ENCODE measurements around the gene SYPL1. TPM values are rescaled to one million over a fixed set of nuclear protein-coding genes. Genes with fewer than 3 reads are reported as not detected.

Gene SYPL1
- total RNA-seq, 1 experiment from 2014 or later, result 39.2 TPM

DNA sequence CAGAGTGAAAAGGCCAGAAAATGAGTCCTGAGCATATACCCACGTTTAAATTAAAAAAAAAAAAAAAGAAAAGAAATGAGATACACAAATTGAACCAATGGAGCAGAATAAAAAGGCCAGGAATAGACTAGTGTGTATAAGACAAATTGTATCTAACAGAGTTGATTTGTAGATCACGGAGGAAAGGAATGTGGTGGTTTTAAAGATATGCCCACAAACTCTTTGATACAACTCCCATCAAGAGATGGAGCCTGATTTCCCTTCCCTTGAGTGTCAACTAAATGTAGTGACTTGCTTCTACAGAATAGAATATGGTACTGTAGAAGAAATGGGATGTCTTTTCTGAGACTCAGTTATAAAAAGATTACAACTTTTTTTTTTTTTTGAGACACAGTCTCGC, 10.4 kb downstream of the SYPL1 start:
- H3K18ac ChIP-seq (ENCODE audit: insufficient read length, low read depth, low read length), result no peak overlapping the region
- TF ChIP-seq, protein P1, sequence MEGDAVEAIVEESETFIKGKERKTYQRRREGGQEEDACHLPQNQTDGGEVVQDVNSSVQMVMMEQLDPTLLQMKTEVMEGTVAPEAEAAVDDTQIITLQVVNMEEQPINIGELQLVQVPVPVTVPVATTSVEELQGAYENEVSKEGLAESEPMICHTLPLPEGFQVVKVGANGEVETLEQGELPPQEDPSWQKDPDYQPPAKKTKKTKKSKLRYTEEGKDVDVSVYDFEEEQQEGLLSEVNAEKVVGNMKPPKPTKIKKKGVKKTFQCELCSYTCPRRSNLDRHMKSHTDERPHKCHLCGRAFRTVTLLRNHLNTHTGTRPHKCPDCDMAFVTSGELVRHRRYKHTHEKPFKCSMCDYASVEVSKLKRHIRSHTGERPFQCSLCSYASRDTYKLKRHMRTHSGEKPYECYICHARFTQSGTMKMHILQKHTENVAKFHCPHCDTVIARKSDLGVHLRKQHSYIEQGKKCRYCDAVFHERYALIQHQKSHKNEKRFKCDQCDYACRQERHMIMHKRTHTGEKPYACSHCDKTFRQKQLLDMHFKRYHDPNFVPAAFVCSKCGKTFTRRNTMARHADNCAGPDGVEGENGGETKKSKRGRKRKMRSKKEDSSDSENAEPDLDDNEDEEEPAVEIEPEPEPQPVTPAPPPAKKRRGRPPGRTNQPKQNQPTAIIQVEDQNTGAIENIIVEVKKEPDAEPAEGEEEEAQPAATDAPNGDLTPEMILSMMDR (conservative IDR thresholded peaks at IDR 0.05), result no peak
- H2BK15ac ChIP-seq (ENCODE audit: low read depth, low read length), result no peak overlapping the region
- no peaks in the 10 kb centered on the region for H3K27me3 ChIP-seq (ENCODE audit: insufficient read depth, low read length)
- no peak overlapping the region for H3K23ac ChIP-seq (ENCODE audit: insufficient read length, low read depth, low read length)
- H3K4me1 Mint-ChIP-seq, result peaks cover 6 to 9% of the 10 kb centered on the region in 2 experiments
- H4K20me1 ChIP-seq (ENCODE audit: control insufficient read depth, insufficient read depth, insufficient read length), result no peaks in the 10 kb centered on the region
- no peak overlapping the region for H4K8ac ChIP-seq (replicated peaks; ENCODE audit: insufficient read length, low read depth, low read length)
- H2BK5ac ChIP-seq (ENCODE audit: insufficient read length, low read length), result no peak overlapping the region
- no peak overlapping the region for H2BK20ac ChIP-seq (ENCODE audit: low read depth, low read length, poor library complexity, severe bottlenecking)
- H3K4ac ChIP-seq (ENCODE audit: low read depth, low read length), result no peak overlapping the region
- no peaks in the 10 kb centered on the region for H3K4me1 ChIP-seq (ENCODE audit: insufficient read depth, low read length)
- no peak overlapping the region for H3K4me2 ChIP-seq (ENCODE audit: insufficient read depth, insufficient read length, low read length)
- no peak overlapping the region for H3K27ac ChIP-seq (ENCODE audit: insufficient read length, low read depth, low read length)
- no peak overlapping the region for H4K91ac ChIP-seq (ENCODE audit: insufficient read length, low read depth, low read length)
- H3K23me2 ChIP-seq (ENCODE audit: insufficient read length, low read depth, low read length, poor library complexity, severe bottlenecking), result no peaks in the 10 kb centered on the region
- no peaks in the 10 kb centered on the region for H3K9me3 ChIP-seq (ENCODE audit: control insufficient read depth, low read depth, low read length)
- no peak overlapping the region for H3K9ac ChIP-seq (ENCODE audit: extremely low read depth, insufficient read length, low read length)
- no peak overlapping the region for H3K14ac ChIP-seq (ENCODE audit: insufficient read depth, low read length)
- H3K27ac Mint-ChIP-seq, result no peak overlapping the region
- peaks cover 6% of the 10 kb centered on the region; the same call in 1 of the 2 replicates for H3K79me2 ChIP-seq (ENCODE audit: insufficient read depth, low read length)
- no peak overlapping the region for H2BK120ac ChIP-seq (ENCODE audit: low read depth, low read length, poor library complexity, severe bottlenecking)
- H2AFZ ChIP-seq (ENCODE audit: low read length), result no peak overlapping the region
- no peak overlapping the region for H4K5ac ChIP-seq (ENCODE audit: insufficient read length, low read depth, low read length)
- H3K27me3 Mint-ChIP-seq (ENCODE audit: low read depth), result no peaks in the 10 kb centered on the region
- peaks cover 0 to 12% (median 8%) of the 10 kb centered on the region in 3 experiments; a peak in 3 of 7 replicates for H3K36me3 Mint-ChIP-seq (ENCODE audit: insufficient read depth in 1 of 3, low read depth in 3 of 3)
- H3K9me3 Mint-ChIP-seq, result no peaks in the 10 kb centered on the region
- no peak overlapping the region for H2BK12ac ChIP-seq (ENCODE audit: insufficient read length, low read depth, low read length)
- H3K4me3 Mint-ChIP-seq, result no peak overlapping the region
- WGBS (ENCODE audit: extremely low coverage, insufficient read length, low lambda C conversion rate), result no CpG with 5 or more reads among the region's 3 CpGs
- H3K79me1 ChIP-seq (ENCODE audit: insufficient read depth, low read depth, low read length, poor library complexity, severe bottlenecking), result peaks cover 2% of the 10 kb centered on the region
- H3T11ph ChIP-seq (ENCODE audit: low read length), result no peak overlapping the region
- H2AK5ac ChIP-seq (ENCODE audit: insufficient read length, low read length), result no peak overlapping the region
- no peak for DNase-seq
- no peak overlapping the region for H3K56ac ChIP-seq (ENCODE audit: insufficient read length, low read depth, low read length)

Data from H9 (cell line).